IPS DF 19.7 (cell line): Measurements from ENCODE around the gene NPAT.
A peak's percentile ranks its signal among the peaks of the same experiment; 100 is the strongest.

Source experiments
- DNase-seq: peaks from one replicate; pipeline ENCODE4 v3.0.0-alpha.2; 2013; ENCODE audit warnings: low read depth, low spot score

Gene NPAT

DNA sequence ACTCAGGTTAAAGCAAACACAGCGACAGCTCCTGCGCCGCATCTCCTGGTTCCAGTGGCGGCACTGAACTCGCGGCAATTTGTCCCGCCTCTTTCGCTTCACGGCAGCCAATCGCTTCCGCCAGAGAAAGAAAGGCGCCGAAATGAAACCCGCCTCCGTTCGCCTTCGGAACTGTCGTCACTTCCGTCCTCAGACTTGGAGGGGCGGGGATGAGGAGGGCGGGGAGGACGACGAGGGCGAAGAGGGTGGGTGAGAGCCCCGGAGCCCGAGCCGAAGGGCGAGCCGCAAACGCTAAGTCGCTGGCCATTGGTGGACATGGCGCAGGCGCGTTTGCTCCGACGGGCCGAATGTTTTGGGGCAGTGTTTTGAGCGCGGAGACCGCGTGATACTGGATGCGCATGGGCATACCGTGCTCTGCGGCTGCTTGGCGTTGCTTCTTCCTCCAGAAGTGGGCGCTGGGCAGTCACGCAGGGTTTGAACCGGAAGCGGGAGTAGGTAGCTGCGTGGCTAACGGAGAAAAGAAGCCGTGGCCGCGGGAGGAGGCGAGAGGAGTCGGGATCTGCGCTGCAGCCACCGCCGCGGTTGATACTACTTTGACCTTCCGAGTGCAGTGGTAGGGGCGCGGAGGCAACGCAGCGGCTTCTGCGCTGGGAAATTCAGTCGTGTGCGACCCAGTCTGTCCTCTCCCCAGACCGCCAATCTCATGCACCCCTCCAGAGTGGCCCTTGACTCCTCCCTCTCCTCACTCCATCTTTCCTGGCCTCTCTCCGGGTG, at the start of gene NPAT, which contains the start of gene ATM:
TSS of gene NPAT (minus strand) at position 65 of the 774 bp plus-strand sequence. CDS start 102 bp downstream, outside the sequence.
TSS of gene ATM (plus strand) at position 494 of the 774 bp plus-strand sequence. CDS start 4,558 bp downstream, outside the sequence.
- DNase-seq: peak; percentile 86

DNA sequence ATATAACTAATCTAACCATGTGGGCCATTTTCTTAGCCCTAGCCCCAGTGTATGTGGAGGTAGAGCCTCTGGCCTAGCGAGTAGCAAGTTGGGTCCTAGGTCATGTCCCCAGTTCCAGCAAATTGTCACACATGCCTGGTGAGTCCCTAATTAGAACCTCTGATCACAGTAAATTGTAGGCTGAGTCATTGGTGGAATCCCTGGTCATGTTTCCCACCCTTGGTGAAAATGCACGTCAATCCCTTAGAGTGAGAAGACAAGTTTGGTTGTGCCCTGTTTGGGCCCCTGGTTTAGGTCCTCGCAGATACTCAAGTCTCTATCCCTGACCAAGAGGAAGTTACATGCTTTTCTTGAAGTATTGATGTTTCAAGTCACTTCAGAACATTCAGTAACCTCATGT, 47.1 kb upstream of the NPAT start:
- no peak for DNase-seq

DNA sequence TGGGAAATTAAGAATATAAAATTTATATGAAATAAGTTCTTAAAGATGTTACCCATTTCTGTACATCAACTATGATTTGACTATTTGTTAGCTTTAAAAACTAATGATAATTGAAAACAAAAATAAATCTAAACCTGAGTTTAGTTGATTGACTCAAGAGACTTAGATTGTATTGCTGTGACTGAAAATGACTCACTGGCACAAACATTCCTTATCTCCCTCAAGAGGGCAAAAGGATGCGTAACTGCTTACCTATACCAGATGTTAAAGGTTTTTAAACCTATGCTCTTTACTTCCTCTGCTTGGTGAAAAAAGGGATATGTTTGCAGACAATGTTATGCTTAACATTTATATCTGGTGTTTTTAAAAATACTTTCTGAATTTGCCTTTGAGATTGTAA, 30.7 kb upstream of the NPAT start:
- no peak for DNase-seq

DNA sequence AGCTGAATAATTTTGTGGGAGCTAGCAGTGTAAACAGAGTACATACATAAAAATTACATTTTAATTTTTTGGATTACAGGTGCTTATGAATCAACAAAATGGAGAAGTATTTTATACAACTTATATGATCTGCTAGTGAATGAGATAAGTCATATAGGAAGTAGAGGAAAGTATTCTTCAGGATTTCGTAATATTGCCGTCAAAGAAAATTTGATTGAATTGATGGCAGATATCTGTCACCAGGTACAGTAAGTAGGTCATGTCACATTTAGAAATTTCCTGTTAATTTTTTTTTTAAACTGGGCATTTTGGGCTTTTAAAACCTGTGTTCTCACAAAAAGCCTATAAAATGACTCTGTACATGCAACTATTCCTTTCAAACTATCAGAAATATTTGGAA, 24.4 kb upstream of the NPAT start:
- no peak for DNase-seq

DNA sequence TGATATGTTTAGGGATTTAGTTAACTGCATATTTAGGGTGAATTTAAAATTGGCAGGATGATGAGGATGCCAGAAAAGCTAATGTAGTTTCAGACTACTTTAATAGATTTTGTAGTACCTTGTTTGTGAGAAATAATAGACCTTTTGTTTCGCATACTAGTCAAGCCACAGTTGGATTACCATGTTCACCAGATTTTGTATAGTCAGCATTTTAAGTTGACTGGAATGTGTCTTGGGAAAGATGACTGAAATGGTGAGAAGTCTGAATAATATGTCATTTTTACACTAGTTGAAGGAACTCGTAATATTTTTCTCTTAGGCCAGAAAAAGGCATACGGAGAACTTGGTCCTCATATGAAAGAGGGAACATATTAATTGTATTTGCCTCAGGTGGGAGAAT, 23.9 kb upstream of the NPAT start:
- no peak for DNase-seq

DNA sequence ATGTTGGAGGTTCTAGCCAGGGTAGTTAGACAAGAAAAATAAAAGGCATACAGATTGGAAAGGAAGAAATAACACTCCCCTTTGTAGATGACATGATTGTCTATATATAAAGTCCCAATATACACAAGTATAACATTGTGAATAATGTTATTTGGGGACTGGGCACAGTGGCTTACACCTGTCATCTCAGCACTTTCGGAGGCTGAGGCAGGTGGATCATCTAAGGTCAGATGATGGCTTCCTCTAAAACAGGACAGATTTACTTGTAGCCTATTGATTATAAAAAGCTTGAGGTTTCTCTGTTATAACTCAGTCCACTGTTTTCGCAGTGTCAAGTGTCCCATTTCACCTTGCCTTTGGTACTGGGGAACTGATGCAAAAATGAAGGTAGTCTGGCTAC, 20.0 kb upstream of the NPAT start:
- DNase-seq: no peak

DNA sequence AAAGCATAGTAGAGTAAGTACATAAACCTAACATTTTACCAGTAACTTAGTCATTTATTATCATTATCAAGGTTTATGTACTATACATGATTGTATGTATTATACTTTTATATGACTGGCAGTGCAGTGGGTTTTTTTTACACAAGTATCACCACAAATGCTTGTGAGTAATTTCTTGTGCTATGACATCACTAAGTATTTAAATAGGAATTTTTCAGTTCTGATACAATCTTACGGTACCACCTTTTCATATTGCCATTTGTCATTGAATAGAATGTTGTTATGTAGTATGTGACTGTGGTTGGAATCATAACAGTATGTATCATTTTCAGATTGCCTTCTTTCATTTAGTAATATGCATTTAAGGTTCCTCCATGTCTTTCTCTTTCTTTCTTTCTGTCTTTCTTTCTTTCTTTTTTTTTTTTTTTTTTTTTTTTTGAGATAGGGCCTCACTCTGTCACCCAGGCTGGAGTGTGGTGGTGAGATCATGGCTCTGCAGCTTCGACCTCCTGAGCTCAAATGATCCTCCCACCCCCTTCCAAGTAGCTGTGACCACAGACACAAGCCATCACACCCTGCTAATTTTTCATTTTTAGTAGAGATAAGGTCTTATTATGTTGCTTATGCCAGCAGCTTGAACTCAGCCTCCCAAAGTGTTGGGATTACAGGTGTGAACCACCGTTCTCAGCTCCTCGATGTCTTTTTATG, 19.0 kb upstream of the NPAT start:
- no peak for DNase-seq

DNA sequence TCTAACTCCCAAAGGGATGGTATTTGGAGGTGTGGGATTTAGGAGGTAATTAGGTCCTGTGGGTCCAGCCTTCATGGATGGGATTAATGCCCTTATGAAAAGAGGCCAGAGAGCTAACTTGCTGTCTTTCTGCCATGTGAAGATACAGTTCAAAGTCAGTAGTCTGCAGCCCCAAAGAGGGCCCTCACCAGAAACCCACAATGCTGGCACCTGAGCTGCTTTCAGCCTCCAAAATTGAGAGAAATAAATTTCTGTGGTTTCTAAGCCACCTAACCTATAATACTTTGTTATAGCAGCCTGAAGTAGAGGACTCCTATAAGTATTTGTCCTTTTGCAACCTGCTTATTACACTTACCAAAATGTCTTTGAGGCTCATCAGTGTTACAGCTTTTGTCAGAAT, 16.6 kb upstream of the NPAT start:
- DNase-seq: no peak

DNA sequence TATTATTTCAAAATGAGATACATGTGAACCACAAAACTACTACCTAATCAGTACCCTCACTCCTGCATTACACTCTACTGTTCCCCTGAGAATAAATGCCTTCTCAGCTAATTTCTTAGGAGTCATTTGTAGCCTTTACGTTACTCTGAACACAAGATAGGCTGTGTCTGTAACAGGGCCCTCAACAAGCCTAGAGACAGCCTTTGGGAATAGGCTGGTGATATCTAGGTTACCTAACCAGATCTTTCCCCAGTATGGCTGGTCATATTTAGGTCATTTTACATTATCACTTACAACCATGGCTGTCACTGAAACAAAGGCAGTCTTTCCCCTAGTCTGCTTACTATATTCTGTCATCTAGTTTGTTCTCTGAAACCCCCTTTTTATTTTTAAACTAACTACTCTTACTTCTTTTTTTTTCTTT, 14.6 kb upstream of the NPAT start:
- DNase-seq: no peak

DNA sequence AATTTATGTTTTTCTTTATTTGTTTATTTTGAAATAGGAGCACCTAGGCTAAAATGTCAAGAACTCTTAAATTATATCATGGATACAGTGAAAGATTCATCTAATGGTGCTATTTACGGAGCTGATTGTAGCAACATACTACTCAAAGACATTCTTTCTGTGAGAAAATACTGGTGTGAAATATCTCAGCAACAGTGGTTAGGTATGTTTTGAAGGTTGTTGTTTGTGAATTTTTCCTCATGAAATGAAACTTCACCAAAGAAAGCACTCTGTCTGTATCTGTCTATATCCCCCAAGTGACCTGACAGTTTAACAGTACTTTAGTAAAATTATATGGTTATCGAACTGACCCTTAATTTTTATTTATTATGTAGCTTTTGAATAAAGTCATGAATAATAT, 13.2 kb upstream of the NPAT start:
- no peak for DNase-seq

DNA sequence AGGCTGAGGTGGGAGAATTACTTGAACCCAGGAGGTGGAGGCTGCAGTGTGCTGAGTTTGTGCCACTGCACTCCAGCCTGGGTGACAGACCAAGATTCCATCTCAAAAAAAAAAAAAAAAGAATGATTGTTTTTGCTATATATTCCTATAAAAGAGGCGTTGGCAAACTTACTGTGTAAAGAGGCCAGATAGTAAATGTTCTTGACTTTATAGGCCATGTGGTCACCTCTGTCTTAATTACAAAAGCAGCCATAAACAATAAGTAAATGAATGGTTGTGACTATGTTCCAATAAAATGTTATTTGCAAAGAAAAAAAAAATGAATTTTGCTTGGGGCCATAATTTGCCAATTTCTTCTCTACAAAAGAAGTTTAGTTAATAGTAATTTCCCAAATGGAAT, 12.8 kb upstream of the NPAT start:
- DNase-seq: no peak

DNA sequence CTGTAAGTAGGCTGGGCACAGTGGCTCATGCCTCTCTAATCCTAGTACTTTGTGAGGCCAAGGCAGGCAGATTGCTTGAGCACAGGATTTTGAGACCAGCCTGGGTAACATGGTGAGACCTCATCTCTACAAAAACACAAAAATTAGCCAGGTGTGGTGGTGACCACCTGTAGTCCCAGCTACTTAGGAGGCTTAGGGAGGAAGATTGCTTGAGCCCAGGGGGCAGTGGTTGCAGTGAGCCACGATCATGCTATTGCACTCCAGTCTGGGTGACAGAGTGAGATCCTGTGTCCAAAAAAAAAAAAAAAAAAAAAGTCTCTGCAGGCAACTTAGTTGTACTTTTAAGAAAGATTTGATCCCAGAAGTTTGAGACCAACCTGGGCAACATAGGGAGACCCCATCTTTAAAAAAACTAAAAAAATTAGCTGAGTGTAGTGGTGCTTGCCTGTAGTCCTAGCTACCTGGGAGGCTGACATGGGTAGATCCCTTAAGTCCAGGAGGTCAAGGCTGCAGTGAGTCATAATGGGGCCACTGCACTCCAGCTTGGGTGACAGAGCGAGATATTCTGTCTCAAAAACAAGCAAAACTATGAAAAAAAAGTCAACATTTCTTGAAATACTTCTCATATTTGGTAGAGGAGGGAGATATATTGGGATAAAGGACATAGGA, 11.0 kb upstream of the NPAT start:
- no peak for DNase-seq

DNA sequence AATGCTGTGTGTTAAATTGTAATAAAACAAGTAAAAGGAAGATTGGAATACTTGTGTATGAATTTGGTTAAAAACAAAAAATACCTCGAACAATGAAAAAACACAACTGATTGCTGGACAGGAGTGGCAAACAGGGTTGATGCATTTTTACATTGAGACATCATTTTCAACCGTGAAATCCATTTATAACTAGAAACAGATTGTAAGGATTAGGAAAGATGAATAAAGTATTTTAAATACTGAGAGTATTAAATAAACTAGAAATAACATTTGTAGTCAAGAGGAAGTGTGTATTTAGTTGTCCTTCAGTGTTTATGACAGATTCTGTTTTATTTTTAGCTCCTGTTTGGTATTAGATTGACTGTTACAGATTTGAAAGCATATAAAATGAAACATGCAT, 5.8 kb upstream of the NPAT start:
- no peak for DNase-seq

DNA sequence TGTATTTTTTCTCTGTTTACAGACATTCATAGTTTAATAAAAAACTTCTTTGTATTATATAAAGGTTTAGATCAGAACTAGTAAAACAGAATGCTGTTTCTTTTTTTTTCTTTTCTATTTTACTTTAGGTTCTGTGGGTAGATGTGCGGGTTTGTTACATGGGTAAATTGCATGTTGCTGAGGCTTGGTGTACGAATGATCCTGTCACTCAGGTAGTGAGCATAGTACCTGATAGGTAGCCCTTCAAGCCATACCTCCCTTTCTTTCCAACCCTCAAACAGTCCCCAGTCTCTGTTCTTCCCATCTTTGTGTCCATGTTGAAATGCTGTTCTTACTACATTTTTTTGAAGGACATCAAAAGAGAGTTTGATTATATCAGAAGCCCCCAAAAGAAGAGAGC, 3.6 kb upstream of the NPAT start:
- DNase-seq: no peak

DNA sequence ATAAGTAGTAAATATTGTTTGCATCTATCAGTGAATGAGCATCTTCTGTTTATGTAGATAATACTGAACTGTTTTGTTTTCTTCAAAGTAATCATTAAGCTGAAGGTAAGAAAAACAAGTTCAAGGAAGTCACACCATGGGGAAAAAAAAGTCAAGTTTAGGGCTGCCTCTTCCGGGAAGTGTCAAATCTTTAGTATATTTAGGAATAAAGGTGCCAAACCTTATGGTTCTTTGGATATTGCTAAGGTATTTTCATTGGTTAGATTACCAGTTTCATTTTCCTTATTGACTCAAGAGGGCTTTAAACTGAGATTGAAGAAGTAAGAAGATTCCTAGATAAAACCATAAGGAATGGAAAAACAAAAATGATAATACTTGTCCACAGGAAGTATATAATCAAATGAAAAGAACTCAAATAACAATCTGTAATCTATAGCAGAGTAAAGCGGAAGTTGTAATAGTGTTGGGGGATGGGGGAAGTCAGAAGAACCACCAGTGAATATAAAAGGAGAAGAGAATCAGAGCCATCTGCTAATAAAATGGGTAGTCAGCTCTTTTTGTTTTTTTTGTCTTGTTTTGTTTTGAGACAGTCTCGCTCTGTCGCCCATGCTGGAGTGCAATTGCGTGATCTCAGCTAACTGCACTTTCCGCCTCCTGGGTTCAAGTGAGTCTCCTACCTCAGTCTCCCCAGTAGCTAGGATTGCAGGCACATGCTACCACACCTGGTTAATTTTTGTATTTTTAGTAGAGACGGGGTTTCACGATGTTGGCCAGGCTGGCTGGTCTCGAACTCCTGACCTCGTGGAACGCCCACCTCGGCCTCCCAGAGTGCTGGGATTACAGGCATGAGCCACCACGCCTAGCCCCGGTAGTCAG, 2.7 kb upstream of the NPAT start:
- DNase-seq: no peak

DNA sequence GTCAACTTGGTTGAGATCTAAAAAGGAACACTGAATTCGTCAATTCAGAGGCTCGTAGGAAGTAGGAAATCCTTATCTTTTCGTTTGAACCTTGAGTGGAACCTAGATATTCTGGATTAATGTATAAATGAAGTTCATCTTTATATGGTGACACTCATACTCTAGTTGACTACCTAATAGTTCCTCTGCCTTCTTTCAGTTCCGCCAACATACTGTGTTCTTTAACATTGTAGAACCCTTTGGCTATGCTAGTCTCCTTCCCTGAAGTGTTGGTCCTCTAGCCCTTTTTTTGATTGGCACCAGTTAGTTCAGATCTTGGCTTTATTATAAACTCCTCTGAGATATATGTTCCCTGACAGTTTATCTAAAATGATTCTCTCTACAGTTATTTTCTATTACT, 1.9 kb upstream of the NPAT start:
- no peak for DNase-seq

DNA sequence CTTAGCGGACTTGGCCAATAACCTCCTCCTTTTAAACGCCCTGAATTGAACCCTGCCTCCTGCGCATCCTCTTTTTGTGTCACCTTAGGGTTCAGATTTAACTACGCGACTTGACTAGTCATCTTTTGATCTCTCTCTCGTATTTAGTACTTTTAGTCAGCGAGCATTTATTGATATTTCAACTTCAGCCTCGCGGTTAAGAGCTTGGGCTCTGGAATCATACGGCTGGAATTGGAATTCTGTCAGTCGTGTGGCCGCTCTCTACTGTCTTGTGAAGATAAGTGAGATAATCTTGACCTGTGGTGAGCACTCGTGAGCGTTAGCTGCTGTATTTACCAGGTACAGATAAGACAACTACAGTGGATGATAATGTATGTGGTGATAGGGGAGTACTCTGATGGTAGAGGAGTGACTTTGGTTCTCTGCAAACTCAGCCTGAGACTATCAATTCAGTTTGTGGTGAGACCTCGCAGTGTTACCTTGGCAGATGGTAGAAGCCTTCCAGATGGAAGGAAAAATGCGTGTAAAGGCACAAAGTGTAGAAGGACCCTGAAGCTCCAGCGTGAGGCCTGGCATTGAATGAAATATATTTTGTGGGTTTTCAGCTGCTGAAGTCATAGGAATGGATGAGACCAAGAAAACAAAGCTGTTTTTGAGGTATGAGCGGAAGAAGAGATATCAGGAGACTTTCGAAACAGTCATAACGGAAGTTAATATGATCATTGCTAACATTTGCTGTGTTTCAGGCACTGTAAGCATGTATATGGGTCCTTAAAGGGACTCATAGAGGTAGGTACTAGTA, 1.1 kb upstream of the NPAT start:
- no peak for DNase-seq

DNA sequence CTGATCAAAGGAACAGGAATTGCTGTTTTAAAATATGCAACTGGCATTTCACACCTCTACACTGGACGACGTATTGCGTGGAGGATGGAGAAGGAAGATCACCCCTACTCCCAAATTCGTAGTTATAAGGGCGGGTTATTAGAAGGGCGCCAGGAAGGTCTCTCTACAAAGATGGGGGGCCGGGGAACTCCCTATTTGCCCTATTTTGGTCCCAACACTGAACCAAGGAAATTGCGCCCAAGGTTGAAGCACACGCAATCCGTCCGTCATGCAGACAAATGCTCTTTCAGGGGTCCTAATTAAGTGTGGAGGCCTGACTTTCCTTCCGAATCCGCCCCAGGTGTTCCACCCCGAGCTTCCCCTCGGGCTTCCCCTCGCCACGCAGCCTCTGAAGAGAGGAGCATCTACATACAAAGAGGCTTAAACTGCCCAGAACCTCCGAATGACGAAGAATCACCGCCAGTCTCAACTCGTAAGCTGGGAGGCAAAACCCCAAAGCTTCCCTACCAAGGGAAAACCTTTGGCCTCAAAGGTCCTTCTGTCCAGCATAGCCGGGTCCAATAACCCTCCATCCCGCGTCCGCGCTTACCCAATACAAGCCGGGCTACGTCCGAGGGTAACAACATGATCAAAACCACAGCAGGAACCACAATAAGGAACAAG, 396 bp downstream of the NPAT start:
- DNase-seq: no peak

DNA sequence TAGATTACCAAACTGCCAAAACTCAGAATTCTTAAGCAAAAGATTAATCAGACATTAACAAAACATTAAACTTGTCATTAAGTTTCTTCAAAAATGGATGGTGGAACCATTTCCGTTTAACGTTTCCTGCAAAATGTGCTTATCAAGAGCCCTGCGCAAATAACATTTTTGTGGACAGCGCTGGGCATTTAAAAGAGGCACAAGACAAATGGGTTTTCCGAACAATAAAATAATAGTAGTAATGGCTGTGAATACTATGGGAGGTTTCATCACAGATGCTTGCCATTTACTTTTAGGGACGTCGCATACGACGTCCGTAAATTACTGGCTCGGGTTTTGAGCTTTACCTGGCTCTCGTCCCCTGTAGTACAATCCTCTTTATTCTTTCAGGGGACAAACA, 1.1 kb downstream of the NPAT start:
- no peak for DNase-seq

DNA sequence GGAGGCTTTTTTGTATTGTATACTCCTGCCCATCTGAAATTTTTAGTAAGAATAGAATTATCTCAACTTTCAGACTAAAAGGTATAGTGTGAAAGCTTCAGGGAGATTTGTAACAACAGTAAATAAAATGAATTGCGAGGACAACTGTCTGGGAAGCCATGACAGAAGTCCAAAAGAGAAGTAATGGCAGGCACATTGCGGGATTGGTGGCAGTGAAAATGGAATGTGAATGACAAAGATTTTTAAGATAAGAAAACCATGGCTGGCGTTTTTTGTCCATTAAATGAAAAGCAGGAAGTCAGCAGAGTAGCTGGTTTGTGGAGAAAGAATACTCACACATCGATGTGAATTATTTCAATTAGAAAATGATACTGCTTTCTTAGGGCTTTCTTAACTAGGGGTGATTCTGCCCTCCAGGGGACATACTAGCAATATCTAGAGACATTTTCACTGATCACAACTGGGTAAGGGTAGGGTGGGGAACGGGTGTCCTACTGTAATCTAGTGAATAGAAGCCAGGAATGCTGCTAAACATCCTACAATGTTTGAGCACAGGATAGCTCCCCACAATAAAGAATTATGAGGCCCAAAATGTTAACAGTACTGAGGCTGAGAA, 1.6 kb downstream of the NPAT start:
- DNase-seq: no peak
